HG03457 (cell line): ENCODE measurements around the gene GRM7.

Experiments
- ATAC-seq: cut with Tn5 transposase; IDR thresholded peaks from one replicate; pipeline ENCODE4 v1.9.1; 2021; ENCODE audit warnings: moderate number of reproducible peaks; ENCODE audit not compliant: unreplicated experiment

Gene GRM7

DNA sequence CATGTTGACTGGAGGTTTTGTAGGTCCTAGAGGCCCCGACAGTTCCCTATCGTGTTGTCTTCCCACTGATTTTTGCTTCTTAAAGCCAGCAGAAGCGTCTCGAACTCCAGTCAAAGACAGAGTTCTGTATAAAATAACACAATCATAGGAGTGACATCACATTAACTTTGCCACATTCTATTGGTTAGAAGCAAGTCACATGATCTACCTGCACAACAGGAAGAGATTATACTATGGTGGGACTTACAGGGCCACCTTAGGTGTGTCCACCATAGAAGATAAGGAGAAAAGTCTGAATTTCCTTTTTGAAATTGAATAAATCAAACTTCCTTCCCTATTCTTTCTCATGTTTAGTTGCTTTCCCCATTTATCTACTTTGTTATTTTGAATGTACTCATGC, 365.5 kb downstream of the GRM7 start:
- no peak for ATAC-seq

DNA sequence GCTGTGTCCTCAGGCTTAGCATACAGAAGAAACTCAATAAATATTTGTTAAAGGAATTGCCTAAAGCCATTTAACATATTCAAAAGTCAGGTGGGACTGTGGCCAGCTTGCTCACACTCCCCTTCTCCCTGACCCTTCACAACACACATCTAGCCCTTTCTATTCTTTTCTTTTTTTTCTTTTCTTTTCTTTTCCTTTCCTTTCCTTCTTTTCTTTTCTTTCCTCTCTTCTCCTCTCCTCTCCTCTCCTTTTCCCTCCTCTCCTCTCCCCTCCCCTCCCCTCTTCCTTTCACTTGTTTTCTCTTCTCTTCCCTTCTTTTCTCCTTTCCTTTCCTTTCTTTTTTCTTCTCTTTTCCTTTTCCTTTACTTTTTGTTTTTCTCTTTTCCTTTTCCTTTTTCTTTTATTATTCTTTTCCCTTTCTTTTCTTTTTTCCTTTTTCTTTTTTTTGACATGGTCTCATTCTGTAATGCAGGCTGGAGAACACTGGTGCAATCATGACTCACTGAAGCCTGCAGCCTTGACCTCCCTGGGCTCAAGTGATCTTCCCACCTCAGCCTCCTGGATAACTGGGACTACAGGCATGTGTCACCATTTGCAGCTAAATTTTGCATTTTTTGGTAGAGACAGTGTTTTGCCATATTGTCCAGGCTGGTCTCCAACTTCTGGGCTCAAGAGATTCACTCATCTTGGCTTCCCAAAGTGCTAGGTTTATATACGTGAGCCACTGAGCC, 377.8 kb downstream of the GRM7 start:
- no peak for ATAC-seq

DNA sequence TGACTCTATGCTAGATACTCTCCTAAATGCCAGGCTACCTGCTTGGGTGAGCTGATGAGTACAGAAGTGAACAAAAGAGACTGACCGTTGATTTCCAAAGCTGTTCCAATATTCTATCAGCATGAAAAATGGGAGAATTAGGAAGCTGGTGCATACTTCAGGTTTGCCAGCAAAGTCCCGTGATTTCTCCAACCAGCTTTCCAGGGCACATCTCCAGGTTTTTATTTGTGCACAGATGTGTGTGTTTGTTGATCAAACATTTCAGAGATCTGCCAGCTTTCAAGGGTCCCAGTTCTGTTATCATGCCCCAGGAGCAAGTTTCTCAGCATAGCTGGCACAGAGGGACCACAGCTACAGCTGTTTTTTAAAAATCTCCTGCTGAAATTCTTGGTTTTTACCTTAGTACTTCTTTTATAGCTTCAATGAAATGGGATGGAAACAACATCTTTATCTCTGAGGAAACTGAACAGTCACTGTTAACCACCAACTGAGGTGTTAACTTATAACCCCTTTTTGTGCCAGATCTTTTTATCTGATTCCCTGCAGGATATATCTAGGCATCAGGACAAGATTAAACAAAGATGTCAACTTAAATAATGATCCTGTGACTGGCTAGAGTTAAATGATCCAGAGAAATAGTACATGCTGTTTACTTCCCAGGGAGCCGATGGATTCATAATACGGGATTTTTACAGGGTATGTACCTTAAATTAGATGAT, 380.8 kb downstream of the GRM7 start:
- no peak for ATAC-seq

DNA sequence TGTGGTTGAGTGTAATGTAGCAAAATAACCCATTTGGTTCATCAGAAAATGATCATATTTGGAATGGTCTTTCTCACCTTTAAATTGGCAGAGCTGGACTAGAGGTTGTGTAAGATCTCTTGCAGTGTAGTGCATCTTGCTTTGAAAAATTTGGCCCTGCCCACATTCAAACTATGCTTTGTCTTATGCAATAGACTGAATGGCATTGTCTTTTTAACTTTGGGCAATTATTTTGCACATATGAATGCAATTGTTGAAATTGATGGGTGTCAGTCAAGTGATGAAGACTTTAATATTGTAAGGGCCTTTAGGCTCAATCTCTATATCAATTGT, 381.4 kb downstream of the GRM7 start:
- ATAC-seq = no peak

DNA sequence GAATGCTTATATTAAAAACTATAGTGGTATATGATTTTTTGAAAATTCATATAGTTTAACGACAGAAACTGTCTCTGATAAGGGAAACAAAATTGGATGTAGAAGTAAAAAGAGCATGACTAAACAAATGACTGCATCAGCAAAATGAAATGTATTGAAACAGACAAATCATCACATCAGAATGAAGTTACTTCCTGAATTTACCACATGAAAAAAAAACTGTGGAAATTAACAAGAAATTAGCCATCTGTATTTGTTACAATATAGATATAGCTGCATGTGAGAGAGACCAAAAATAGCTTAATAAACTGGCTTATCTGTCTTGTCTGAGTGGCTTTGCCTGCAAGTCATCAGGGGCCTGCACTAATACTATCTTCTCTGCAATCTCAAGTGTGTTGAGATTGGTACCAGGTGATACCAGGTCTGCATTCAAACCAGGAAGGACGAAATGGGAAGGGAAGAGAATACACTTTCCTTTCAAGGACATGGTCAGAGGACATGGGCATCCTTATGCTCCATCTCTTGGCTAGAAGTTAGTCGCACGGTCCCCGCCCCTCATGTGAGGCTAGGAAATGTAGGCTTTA, 388.7 kb downstream of the GRM7 start:
- no peak for ATAC-seq

DNA sequence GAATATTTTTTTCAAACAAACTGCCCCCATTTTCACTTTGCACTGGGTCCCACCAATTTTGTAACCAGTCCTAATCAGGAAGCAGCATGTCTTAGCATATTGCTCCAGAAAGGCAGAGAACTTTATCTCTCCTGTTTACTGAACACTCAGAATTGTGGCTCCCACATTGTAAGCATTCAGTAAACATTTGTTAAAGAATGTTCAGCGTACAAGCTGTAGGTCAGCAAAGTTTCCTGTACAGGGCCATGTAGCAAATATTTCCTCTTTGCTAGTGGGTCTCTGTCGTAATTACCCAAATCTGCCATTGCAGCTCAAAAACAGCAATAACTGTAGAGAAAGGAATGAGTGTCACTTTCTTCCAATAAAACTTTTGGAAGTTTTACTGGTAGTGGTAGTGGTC, 393.3 kb downstream of the GRM7 start:
- no peak for ATAC-seq

DNA sequence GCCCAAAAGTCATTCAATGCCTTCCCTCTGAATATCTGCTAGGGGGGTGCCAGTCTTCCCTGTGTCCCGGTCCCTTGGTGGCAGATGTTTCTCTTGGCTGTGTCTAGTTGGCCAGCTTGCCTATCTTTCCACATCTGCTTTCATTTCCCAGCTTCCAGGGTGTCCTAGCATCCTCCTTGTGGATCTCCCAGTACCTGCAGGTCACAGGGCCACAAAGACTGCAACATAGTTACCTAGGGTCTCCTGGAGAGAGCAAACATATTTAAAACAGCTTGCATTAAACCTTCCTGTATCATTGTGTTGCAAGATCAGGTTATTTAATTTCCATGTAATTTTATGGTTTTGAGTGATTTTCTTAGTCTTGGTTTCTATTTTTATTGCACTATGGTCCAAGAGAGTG, 400.1 kb downstream of the GRM7 start:
- no peak for ATAC-seq

DNA sequence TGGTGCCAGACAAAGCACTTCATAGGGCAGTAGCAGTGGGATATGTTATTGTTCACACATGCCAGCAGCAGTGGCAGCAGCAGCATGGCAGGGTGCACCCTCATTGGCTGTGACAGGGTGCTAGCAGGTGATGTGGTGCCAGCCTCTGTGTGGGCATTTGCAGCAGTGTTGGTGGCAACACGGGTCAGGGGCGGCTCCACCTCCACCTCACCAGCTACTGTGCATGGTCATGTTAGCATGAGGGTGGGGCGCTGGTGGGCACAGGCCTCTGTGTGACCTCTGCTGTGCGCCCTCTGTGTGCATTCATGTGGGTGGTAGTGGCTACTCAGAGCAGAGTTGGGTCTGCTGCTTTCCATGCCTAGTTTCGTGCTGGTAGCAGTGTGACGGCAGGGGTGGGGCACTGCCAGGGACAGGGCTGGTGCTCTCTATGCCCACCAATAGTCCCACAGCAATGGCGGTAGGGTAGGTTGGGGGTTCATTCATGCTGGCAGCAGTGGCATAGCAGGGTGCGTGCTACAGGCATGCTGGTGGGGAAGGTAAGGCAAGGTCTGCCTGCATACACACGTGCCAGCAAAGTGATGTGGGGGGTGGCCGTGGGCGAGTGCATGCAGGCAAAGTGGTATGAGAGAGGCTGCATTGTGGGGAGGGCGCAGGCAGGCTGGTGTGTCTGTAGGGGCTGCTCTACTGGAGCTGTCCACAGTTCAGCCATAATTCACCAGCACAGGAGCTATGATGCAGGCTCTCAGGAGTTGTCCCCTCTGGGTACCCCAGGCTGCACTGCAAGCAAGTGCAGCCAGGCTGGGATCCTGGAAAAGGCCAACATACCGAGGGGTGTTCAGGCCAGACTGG, 402.7 kb downstream of the GRM7 start:
- no peak for ATAC-seq

DNA sequence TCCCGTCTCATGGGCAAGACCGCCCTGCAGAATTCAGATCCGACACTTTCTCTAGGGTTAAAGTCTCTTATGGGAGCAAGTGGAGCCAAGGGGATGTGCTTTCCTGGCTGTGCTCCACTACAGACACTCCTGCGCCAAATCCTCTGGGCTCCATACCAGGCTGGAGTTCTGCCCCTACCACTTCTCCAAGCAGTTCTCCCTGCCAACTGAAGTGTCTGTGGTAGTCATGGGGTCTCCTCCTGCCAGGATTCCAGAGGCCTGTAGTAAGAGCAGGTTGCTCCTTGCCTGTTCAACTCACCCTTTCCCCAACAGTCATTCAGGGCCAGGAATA, 403.2 kb downstream of the GRM7 start:
- ATAC-seq = no peak

DNA sequence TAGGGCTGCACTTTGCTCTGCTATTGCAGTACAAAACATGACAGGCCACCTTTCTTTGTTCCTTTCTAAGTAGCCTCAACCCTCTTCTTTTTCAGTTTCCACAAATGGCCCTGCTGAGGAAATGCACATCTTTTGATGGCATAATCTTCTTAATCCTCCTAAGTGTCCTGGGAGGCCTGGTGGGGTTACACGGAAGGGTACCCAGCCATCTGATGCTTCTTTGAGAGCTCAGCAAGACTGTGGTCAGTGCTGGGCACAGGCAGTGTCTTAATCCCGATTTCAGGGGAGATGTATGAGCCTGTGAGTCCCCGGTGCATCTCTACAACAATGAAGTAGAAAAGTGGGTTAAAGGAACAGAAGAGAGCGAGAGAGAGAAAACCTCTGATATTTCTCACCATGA, 404.8 kb downstream of the GRM7 start:
- ATAC-seq = no peak

DNA sequence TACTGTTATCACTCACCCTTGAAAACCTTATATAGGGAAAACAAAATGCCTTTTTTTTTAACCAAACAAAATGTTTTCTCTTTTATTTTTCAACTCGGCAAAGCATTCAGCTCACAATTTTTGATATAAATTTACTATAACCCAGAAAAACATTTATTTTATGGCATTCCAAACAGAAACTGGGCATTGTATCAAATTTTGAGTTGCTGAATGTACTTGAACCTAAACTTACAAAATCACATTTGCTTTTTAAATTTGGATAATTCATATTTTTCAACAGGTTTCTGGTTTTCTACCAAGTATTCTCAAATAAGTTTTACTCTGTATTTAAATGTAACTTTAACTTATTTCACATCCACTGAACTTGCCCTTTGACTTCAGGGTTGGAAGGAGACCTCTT, 405.6 kb downstream of the GRM7 start:
- no peak for ATAC-seq

DNA sequence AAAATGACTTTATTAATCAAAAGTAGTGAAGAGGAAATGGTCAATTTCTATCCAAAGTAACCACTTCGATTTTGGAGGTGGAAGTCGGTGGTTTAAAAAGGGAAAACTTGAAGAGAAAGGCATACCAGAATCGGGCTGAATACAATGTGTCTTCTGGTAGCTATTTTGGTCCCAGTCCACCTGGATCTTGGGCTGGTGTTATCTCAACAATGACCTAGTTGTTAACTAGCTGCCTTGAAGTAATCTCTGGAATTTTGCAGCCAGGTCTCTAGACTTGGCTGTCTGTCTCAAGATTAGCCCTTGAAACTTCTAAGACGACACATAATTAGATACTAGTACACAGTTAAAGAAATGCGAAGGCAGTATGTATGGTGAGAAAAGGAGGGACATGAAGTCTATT, 409.8 kb downstream of the GRM7 start:
- no peak for ATAC-seq

DNA sequence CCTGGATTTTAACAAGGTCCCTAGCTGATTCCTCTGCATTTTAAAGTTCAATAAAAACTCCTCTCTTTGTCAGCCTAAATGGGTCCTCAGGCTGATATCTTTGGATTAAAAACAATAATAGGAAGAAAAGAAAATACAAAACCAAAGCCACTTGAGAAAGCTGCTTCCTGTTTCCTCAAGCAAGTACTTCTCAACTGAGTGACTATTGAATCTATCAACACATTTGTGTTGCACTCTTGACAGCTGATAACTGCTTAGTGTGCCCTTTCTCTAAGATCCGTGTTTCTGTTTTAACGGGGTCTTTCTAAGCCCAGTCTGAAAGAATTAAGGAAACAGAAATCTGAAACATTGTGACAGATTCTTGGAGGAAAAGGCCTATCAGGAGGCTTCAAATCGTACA, 410.7 kb downstream of the GRM7 start:
- no peak for ATAC-seq

DNA sequence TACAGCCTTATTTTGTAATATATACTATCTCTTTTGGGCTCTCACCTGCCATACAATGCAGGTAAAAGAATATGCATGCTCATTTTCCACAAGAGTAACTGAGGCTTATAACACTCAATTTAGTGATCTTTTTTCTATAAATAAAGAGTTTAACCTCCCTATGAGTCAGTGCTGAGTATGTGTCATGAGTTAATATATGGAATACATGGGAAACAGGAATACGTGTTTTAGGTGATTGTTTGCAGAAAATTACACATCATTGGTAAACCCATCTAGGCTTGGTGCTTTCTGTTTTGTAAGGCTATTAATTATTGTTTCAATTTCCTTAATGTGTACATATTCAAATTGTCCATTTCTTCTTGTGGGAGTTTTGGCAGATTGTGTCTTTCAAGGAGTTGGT, 411.3 kb downstream of the GRM7 start:
- no peak for ATAC-seq

DNA sequence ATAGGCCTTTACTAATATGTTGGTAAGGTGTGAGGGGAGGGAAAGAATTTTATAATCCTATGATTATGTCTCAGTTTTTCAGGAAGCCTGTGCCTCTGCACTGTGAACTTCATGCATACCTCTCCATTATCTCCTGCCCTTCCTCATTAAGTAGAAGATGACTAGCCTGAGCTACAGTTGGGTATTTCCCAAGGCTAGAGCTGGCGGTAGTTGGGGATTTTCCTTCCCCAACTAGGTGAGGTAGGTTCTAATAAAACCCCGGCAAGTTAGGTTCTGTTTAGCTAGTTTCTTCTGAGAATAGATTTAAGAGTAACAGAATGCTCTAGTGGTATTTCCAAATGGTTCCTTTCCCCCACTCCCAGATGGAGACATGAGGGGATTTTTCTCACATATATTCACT, 414.5 kb downstream of the GRM7 start:
- peak; percentile 64 for ATAC-seq

DNA sequence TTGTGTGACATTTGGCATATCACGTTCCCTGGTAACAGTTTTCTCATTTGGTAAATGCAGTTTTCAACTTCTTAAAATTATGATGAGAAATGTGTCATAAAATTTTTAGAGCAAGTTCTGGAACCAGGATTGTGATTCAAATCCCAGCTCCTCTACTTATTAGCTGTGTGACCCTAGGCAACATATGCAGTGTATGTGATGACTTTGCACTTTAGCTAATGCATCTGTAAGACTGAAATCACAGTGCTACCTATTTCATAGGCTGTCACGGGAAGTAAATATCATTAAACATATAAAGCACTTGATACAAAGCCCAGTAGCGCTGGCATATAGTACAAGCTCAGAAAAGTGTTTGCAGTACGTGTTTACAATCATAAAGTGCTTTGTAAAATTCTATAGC, 419.4 kb downstream of the GRM7 start:
- no peak for ATAC-seq

DNA sequence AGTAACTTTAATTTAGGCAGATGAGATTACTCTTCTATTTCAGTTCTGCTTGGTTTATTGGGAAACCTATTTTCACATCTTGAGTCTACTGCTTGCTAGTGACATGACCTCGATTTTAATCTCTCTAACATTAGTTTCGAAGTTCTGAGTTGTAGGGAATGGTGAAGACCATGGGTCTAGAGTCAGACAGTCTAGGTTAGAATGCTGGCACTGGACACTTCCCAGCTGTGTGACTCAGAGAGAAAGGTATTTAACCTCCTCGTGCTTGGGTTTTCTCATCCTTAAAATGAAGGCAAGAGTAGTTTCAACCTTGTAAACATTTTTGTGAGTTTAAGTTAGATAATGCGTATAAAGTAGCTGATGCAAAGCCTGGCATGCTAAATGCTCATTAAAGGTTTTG, 422.1 kb downstream of the GRM7 start:
- no peak for ATAC-seq

DNA sequence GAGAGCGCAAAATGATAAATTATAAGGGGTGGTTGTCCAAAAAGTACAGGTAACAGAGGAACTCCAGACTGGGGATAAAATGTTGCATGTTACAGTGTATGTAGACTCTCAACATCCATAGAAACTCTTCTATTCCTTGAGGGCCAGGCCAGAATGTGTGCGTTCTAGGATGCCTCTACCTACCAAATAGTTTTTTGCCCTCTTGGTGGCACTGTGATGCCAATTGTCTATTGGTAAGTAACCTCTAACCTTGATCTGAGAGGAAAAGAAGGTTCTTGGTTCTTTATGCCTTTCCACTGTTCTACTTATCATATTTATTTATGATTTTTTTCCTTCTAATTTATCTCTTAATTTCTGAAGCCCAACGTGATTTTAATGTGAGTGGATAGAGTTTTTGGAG, 424.6 kb downstream of the GRM7 start:
- ATAC-seq = no peak

DNA sequence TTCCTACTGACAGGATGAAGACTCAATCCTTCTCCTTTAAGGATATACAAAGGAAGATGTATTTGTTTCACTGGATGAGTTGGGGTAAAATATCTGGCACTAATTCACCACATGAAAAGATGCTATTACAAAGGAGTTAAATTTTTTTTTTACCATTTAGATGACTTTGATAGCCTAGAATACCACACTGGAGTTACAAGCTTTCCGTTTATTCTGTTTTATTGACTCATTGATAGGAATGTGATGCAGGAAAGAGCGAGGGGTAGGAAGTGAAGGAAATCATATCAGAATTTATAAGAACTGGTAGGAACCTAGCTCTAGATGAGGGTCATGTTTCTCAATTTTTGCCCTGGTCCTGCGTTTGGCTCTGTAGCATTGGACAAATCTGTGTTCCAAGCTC, 427.2 kb downstream of the GRM7 start:
- ATAC-seq = no peak

DNA sequence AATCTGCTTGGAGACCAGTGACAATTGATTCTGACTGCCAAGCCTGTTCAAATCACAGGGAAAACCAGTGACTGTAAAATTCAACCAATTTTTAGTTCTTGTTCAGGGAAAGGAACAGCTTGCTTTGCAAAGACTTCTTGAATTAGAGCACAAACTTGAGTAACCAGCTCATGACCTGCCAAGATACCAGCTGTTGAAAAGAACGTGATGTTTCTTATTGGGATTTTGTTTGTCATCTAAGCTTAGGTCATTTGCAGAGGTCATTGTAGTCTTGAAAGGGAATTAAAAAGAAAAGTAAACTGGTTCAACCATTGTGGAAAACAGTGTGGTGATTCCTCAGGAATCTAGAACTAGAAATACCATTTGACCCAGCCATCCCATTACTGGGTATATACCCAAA, 428.2 kb downstream of the GRM7 start:
- no peak for ATAC-seq

DNA sequence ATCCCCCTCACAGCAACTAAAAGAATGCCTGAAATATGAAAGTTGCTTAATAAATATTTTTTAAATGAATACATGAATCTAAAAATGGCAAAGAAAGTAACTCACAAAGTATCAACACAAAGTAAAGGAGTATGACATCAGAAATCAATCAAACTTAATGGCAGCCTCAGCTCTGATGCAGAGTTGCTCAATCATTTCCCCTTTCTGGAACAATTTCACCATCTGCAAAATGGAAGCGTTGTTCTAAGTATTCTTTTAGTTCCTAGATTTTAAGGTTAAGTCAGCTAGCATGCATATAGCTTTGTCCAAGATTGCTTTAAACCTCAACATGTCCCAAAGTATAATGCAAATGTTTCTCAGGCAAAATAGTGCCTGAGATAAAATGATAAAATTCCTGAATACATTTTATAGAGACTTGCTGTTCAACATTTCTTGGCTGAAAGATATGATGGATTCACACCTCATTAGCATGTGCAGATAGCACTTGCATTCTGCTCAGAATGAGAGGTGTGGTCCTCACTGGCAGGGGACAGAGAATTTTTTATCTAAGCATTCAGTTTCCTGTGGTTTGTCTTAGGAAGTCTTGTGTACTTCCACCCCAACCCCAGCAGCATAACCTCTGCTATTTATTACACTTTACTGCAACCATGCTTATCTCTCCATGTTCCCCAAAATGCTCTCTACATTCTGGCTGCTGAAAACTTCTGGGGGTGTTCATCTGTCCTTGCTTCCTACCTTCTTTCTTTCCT, 429.3 kb downstream of the GRM7 start:
- no peak for ATAC-seq
